HG02938 (cell line): ENCODE measurements around the gene GALM.
"Not testable (repeated sequence)": the region's sequence is repeated elsewhere in the genome, so short reads cannot be mapped to it uniquely, and the experiment has no call there.

ENCODE experiments used
- ATAC-seq: cut with Tn5 transposase; IDR thresholded peaks from one replicate; pipeline ENCODE4 v1.9.1; 2021; ENCODE audit warnings: mild to moderate bottlenecking, moderate library complexity; ENCODE audit not compliant: unreplicated experiment

Gene GALM

DNA sequence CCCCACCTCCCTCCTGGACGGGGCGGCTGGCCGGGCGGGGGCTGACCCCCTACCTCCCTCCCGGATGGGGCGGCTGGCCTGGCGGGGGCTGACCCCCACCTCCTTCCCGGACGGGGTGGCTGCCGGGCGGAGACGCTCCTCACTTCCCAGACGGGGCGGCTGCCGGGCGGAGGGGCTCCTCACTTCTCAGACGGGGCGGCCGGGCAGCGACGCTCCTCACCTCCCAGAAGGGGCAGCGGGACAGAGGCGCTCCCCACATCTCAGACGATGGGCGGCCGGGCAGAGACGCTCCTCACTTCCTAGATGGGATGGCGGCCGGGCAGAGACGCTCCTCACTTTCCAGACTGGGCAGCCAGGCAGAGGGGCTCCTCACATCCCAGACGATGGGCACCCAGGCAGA lies 90.0 kb downstream of the GALM start:
- not testable (repeated sequence) for ATAC-seq

DNA sequence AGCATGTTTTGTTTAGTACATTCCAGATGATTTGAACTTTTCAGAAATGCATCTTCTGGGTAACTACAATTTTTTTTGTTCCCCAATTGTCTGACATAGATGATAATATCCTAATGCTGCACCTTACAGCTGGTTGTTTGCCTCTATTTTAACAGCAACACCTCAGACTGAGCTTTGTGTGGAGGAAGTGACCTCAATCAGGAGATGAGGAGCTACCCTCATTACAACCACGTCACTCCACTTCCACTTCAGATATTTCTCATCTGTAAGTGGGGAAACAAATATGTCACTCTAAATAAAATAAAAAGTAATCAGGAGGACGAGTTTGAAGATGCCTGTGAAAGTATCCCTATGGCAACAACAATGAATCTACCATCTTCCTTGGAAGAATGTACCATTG lies 97.3 kb downstream of the GALM start:
- no peak for ATAC-seq

DNA sequence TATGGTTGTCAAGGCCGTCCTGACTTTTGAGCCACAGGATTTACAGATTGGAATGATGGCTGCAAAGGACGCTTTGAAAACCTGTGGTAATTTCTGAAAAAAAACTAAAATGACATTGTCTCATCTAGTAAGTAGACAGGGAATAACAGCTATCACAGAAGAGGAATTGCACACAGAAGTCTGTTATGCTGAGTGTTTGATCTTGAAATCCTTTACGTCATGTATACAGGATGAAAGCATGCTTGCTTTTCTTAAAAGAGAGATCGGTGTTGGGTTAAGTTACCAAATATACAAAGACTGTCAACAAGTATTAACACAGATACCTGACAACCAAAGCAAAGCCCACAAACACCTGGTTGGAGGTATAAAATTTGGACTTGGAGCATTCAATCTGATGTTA lies 97.8 kb downstream of the GALM start:
- ATAC-seq: no peak

DNA sequence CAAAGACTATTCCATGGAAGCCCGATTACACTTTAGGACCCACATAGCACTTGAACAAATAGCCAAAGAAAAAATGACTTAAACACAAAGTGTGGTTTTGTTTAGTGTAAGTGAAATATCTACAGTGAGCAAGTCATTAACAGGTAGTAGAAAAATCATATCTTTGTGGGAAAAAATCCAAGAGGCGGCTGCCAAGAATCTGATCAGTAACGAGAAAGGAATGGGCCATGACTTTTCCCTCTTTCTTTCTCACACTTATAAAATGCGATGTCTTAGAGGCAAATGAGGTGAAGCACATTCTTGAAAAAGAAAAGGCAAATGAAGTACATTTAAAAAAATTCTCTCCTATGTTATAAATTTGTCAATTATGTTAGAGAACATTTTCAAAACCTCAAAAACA lies 99.2 kb downstream of the GALM start:
- no peak for ATAC-seq

DNA sequence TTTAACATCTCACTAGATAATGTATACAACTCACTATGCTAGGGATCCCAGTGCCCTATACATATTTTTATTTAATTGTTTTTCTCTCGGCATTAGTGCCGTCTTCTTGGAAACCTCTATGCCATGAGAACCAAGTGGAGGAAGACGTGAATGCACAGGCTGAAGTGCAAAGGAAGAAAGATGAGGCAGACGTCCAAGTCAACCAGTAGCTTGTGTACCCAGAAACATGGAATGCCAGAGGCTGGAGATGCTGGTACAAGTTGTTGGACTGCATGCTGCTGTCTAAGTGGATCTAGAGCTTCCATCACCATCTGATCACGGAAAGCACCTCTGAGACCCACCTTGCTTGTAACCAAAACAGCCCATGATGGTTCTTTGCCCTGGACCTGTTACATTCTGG lies 99.6 kb downstream of the GALM start:
- no peak for ATAC-seq

DNA sequence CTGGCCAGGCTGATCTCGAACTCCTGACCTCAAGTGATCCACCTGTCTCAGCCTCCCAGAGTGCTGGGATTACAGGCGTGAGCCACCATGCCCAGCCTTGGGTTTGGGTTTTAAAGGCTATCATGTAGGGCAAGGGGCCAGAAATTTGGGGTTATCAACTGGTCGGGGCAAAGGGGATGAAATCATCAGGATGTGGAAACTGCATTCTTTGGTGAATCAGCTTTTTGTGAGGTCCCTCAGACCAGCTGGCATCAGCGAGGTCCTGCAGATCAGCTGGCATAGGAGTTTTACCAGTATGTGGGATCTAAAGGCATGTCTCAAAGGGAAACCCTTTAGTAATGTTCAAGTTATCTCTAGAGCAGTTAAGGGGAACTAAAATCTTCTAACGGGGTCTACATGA lies 105.7 kb downstream of the GALM start:
- ATAC-seq: no peak

DNA sequence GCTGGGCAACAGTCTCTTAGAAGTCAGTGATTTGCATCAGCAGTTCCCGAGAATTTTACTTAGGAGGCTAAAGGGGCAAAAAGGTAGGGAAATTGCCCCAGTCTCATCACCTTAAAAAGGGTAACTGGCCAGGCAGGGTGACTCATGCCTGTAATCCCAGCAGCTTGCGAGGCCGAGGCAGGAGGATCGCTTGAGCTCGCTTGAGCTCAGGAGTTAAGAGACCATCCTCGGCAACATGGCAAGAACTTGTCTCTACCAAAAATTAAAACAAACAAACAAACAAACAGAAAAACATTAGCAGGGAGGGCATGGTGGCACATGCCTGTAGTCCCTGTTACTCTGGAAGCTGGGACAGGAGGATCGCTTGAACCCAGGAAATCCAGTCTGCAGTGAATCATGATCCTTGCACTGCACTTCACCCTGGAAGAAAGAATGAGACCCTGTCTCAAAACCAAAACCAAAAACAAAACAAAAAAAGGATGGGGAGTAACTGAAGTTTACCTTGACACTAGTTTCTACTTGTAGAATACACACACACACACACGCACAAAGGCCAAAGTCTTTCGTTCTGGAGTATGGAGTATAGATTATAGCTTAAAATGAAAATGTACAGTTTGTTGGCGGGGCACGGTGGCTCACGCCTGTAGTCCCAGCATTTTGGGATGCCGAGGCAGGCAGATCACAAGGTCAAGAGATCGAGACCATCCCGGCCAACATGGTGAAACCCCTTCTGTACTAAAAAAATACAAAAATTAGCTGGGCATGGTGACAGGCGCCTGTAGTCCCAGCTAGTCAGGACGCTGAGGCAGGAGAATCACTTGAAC lies 109.4 kb downstream of the GALM start:
- ATAC-seq: no peak

DNA sequence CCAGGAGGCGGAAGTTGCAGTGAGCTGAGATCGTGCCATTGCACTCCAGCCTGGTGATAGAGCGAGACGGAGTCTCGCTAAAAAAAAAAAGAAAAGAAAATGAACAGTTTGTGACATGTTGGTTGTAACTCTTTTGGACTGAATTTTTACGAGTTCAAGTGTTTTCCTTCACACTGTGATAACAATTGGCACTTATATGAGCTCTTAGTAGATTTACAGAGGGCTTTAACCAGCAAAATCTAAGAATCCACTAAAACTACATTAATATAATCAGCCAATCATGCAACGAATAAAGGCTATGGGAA lies 110.0 kb downstream of the GALM start:
- no peak for ATAC-seq

DNA sequence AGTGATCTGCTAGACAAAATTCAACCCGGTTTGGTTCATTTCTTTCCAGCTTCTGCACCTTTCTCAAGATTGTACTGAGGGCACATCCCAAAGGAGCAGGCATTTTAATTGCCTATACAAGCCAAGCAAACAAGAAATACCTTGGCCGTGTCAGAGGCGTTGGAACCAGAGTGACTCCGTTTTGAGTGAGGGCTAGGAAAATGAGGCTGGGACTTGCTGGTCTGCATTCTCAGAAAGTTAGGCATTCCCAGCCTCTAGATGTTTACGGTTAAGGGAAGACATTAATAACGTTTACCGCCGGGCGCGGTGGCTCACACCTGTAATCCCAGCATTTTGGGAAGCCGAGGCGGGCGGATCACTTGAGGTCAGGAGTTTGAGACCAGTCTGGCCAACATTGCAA lies 110.6 kb downstream of the GALM start:
- ATAC-seq: no peak

DNA sequence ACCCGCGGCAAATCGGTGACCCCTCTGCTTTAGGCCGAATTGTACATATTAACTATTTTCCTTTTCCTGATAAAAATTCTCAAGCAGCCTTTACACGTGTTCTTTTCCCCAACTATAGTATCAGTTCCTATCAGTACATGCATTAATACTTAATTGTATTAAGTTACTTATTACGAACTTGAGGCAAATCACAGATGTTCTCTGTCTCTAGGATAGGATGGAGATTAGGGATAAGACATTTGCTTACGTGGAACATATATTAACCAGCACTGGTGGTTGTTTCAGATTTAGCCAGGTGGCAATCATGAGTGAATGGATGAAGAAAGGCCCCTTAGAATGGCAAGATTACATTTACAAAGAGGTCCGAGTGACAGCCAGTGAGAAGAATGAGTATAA lies 112.8 kb downstream of the GALM start:
- no peak for ATAC-seq

DNA sequence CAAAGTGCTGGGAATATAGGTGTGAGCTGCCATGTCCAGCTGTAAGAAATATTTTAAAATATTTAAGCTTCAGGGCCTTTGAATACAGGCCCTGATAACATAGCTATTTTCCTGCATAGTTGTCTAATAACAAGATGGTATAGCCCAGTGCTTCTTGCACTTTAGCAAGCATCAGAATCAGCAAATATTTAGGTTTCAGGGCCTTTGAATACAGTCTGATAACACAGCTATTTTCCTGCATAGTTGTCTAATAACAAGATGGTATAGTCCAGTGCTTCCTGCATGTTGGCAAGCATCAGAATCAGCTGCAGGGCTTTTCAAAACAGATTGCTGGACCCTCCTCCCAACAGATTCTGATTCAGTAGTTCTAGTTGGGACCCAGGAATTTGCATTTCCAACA lies 117.7 kb downstream of the GALM start:
- no peak for ATAC-seq
